Stimulated activated naive CD8-positive, alpha-beta T cell treated with anti-CD3 and anti-CD28 coated beads, Interleukin-15, amount 100 ng/mL, for 72 hours (primary cell): ENCODE measurements around the gene LYZL2.

Source experiments
- ATAC-seq: fragments of 150-1000 bp; cut with Tn5 transposase; 2 replicates; pipeline ENCODE4 v1.10.0; 2021; ENCODE audit warnings: mild to moderate bottlenecking, moderate library complexity
- DNase-seq, 2 donors: peaks; one replicate each; pipeline ENCODE4 v3.0.0; 2021 to 2022
- H3K27ac Mint-ChIP-seq, 2 donors: one replicate each; pipeline ENCODE4 v1.8.0; 2022; ENCODE audit warnings: mild to moderate bottlenecking in 2 of 2, mixed read lengths in 2 of 2, moderate library complexity in 2 of 2
- H3K27me3 Mint-ChIP-seq: one replicate; pipeline ENCODE4 v1.8.0; 2022; ENCODE audit warnings: mixed read lengths
- H3K4me1 Mint-ChIP-seq: one replicate; pipeline ENCODE4 v1.8.0; 2022; ENCODE audit warnings: mild to moderate bottlenecking, mixed read lengths
- H3K4me3 Mint-ChIP-seq, 2 donors: one replicate each; pipeline ENCODE4 v1.8.0; 2022; ENCODE audit warnings: mild to moderate bottlenecking in 2 of 2, mixed read lengths in 2 of 2, moderate library complexity in 1 of 2
- H3K9me3 Mint-ChIP-seq, 2 donors: one replicate each; pipeline ENCODE4 v1.8.0; 2022; ENCODE audit warnings: mixed read lengths in 2 of 2

The LYZL2 gene

DNA sequence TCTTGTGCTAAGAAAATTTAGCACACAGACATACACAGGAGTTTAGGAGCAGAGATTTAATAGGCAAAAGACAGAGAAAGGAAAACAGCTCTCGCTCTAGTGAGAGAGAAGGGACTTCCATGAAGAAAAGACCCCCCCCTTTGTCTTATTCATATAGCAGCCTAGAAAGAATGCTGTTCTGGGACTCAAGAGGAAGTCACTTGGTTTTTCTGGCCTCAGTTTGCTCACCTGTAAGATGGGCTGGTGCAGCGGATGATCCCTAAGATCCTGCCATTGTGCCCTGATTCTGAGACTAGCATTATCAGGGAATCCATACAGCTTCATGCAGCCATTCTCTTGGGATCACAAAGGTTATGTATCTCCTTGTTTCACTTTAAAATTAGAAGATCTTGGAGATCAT is 42.7 kb downstream of the LYZL2 start:
- DNase-seq (no peak), ATAC-seq (no peak)
- peaks cover 12% of the 10 kb centered on the region for H3K4me1 Mint-ChIP-seq
- no peak overlapping the region for H3K4me3 Mint-ChIP-seq
- peaks cover 22% of the 10 kb centered on the region for H3K27me3 Mint-ChIP-seq
- H3K27ac Mint-ChIP-seq: no peak overlapping the region
- no peaks in the 10 kb centered on the region for H3K9me3 Mint-ChIP-seq

DNA sequence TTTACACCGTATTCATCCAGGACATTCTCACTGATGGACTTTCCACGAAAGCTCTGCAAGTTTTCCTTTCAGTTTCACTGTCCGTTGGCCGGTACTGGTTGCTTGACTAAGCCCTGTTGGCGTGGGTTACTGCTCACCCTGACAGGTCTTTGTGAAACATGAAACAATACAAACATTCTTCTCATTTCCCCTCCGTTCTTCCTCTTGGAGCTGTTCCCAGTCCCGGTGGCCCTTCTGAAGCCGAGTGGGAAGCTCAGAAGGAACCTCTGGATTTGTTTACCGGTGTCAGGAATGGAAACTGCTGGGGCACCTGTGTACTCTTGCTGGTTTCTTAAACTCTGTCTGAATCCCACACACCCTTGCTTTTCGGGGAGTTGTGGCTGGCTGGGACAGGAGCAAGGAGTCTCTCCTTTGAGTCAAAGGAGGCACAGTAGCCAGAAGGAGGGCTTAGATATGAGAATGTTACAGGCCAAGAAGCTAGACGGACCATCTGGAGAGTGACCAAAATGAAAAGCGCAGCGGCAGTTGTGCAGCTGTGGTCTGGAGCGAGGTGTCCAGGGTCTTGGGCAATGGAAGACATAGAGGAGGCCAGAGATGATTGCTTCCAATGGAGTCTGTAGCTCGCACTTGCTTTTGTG is 45.7 kb downstream of the LYZL2 start:
- no peak for DNase-seq
- ATAC-seq: peak; percentile 37
- H3K9me3 Mint-ChIP-seq: no peaks in the 10 kb centered on the region
- peak overlapping the region; percentile 52 to 76 for H3K4me3 Mint-ChIP-seq
- peaks cover 12% of the 10 kb centered on the region for H3K4me1 Mint-ChIP-seq
- no peak overlapping the region for H3K27ac Mint-ChIP-seq
- H3K27me3 Mint-ChIP-seq: peaks cover 14% of the 10 kb centered on the region

DNA sequence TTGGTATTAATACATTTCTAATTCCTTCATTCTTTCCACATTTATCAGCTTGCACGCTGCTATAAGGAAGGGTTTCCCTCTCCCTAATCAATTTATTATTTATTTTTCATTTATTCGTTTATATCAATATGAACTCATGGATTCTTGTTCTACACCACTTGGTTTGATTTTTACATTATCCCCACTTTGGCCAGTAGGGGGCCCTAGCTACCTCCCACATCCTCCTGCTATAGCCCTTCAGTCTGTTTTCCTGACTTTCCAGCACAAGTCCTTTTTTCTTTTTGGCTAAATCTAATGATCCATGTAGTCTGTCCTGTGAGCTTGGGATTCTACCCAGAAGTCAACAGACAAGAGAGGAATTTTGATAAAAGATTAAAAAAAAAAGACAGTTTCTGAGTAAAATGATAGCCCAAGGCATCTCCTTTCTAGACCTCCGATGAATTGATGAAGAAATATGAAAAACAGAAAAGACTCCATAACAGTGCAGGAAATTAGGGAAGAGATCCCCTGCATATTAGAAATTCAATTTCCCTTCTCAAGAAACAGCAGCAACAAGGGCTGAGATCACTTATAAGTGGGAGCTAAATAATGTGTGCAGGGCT is 47.7 kb downstream of the LYZL2 start:
- H3K27me3 Mint-ChIP-seq: peaks cover 14% of the 10 kb centered on the region
- no peak for ATAC-seq
- no peaks in the 10 kb centered on the region for H3K9me3 Mint-ChIP-seq
- H3K4me1 Mint-ChIP-seq: peaks cover 12% of the 10 kb centered on the region
- H3K27ac Mint-ChIP-seq: no peak overlapping the region
- H3K4me3 Mint-ChIP-seq: no peak overlapping the region
- DNase-seq: peak; percentile 5 to 21

DNA sequence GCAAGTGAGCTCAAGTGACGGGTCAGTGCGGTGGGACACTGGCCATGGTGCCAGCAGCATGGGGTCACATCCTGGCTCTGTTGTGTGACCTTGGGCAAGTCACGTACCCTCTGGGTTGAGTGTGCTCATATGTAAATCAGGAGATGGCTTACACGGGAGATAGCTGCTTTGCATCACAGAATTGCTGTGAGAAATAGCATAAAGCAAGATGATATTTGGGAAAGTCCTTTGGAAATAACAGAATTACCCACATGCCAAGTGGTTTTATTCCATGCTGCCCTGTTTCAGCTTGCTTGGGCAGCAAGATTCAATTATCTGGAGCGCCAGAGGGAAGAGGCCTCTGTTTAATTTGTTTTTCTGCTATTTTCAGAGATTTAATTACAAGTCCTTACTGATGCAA is 48.9 kb downstream of the LYZL2 start:
- H3K4me1 Mint-ChIP-seq: peaks cover 12% of the 10 kb centered on the region
- no peaks in the 10 kb centered on the region for H3K9me3 Mint-ChIP-seq
- ATAC-seq: no peak
- no peak for DNase-seq
- H3K27me3 Mint-ChIP-seq: peaks cover 14% of the 10 kb centered on the region
- H3K27ac Mint-ChIP-seq: no peak overlapping the region
- H3K4me3 Mint-ChIP-seq: no peak overlapping the region

DNA sequence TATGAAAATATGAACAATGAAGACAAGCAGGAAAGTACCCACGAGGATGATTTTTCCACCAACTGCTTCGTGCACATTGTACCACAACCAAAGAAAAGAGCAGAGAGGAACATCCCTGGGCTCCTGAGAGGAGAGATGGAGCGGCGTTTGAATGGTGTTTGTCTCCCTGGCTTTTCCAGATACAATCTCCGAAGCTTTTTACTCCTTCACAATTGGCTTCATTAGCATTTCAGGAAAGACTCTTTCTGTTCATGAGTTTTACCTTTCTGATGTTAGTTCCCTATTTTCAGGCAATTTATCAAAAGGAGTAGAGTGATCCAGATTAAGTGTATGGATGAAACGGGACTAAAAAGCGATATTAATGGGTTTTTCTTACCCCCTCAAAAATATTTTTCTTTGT is 49.3 kb downstream of the LYZL2 start:
- DNase-seq (no peak), ATAC-seq (no peak)
- Mint-ChIP-seq H3K4me1 (peaks cover 12% of the 10 kb centered on the region), H3K27me3 (peaks cover 14% of the 10 kb centered on the region), H3K27ac (no peak overlapping the region), H3K9me3 (no peaks in the 10 kb centered on the region), H3K4me3 (no peak overlapping the region)

DNA sequence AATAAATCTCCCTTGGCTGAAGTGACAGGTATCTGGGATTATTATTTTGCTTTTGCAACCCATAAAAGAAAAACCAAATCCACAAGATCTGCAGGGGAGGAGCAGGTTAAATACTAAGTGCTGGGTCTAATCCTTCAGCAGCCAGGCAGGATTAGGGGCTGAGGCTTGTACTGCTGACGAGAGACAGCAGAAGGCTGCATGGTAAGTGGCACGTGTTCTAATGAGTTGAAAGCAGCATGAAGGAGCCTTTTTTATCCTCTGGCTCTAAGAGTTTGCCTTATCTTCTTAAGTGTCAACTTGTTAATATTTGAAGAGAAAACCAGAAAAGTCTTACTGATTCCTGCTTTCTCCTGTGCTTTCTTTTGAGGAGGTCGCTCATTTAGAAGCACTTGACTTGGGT is 50.0 kb downstream of the LYZL2 start:
- Mint-ChIP-seq H3K27me3 (peaks cover 14% of the 10 kb centered on the region), H3K27ac (no peak overlapping the region), H3K4me1 (peaks cover 12% of the 10 kb centered on the region), H3K4me3 (no peak overlapping the region), H3K9me3 (no peaks in the 10 kb centered on the region)
- no peak for DNase-seq
- no peak for ATAC-seq

DNA sequence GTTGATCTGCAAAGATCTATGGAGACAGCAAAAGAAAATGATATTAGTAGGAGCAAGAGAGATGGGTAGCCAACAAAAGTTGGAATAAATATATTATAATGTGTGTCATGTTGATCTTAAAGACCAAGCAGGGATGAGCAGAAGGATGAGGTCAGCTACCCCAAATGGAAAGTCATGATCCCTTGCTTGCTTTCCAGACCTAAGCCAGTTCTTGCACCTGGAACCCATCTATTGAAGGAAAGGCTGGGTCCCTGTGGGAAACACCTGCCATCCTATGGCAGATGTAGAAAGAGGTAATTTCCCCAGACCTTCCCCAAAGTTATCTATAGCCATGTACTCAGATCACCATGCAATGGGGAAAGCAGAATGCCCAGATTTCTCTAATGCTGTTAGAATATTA is 52.5 kb downstream of the LYZL2 start:
- Mint-ChIP-seq H3K27me3 (peaks cover 7% of the 10 kb centered on the region), H3K9me3 (no peaks in the 10 kb centered on the region)

DNA sequence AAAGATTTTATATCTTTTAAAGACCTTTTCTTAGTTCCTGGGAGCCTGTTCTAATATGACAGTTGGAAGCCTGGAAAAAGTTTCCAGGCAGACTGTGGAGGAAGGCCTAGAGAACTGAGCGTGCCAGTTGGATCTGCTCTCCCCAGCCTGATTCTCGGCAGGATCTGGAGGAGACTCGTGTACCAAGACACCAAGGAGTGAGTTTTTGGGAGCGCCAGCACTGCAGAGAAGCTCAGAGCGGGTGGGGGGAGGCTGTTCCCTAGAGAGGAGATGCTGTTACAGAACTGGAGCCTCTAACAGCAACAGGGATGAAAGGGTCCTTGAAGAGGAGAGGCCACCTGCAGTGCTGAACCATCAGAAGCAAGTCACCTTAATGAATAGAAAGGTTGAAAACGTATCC is 52.9 kb downstream of the LYZL2 start:
- Mint-ChIP-seq H3K9me3 (no peaks in the 10 kb centered on the region), H3K4me1 (no peaks in the 10 kb centered on the region), H3K4me3 (no peak overlapping the region), H3K27me3 (peaks cover 7% of the 10 kb centered on the region), H3K27ac (no peak overlapping the region)
- DNase-seq (no peak), ATAC-seq (no peak)

More for the DNA sequence above, 52.5 kb downstream of the LYZL2 start:
- Mint-ChIP-seq H3K27ac (no peak overlapping the region), H3K4me1 (no peaks in the 10 kb centered on the region), H3K4me3 (no peak overlapping the region)
- DNase-seq (no peak), ATAC-seq (no peak)

DNA sequence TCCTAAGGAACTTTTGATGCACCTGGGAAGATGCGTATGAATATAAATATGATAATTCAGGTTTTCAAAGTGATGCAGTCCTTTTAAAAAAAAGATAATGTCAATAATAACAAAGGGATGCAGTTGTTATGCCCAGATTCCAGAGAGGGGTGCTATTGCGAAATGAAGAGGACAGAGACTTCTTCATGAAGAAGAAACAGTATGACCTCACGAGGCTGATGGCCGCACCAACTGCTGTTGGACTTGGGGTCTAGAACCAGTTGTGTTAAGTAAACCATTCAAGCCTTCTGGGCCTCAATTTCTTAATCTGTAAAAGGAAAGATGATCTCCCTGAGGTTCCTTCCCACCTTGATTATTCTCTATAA is 55.1 kb downstream of the LYZL2 start:
- Mint-ChIP-seq H3K4me1 (no peaks in the 10 kb centered on the region), H3K27me3 (no peaks in the 10 kb centered on the region), H3K9me3 (no peaks in the 10 kb centered on the region), H3K4me3 (no peak overlapping the region), H3K27ac (no peak overlapping the region)
- DNase-seq (no peak), ATAC-seq (no peak)

DNA sequence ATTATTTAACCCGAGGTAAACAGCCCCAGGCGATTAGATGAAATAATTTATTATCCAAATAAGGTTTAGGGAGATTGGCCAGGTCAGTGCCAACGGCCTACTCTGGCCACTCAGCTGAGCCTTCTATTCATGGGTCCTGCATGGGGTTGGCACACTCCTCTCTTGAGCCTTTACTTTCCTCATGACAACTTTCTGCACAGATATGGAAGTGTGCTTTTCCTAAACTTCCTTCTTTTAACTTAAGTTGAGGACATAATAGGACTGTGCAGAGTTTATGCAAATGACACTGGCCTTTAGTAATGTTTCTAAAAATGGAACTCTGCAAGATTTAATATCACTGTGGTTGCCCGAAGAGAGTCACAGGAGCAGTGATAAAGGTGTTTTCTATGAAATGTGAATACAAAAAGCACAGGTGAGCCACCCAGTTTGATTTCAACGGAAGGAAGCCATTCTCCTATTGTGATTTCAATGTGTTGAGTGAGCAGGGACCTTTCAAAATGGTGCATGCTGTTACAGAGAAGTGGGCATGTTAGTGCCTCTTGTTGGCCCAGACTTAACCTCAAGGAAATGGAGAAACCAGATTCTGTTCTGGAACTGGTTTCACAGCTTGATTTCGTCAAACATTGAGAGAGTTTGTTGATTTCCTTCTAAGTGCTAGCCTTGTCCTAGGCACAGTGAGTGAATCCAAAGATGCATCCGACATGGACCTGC is 55.7 kb downstream of the LYZL2 start:
- no peak overlapping the region for H3K27ac Mint-ChIP-seq
- no peaks in the 10 kb centered on the region for H3K27me3 Mint-ChIP-seq
- DNase-seq (no peak), ATAC-seq (no peak)
- H3K9me3 Mint-ChIP-seq: no peaks in the 10 kb centered on the region
- no peaks in the 10 kb centered on the region for H3K4me1 Mint-ChIP-seq
- no peak overlapping the region for H3K4me3 Mint-ChIP-seq

DNA sequence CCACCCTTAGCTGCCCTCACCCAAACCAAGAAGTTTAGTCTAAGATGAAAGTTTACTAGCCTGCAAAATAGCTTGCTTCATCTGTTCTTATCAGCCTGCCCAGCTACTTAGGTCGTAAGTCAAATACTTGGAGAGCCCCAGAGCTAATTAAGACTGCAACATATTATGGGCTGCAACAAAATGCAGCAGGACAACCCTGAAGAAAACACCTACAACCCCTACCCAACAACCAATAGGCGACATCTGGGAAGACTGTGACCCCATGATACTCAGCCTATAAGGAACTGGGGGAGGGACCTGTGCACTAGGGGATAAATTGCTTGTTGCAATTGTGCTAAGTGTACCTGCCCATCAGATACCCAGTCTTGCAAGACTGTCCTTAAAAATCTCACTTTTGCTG is 64.1 kb downstream of the LYZL2 start:
- no peak overlapping the region for H3K4me3 Mint-ChIP-seq
- no peak for ATAC-seq

DNA sequence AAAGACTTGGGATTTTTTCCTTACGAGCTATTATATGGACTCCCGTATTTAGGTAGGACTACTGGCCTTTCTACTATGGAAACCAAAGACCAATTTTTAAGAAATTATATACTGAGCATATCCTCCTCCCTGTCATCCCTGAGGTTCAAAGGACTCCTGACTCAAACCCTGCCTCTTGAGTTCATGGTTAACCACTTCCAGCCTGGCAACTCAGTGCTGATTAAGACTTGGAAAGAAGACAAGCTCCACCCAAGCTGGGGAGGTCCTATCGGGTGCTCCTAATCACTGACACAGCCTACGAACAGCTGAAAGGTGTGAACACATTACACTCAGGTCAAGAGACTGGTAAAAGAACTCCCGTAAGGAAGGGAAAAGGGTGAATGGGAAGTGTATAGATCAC is 66.8 kb downstream of the LYZL2 start:
- Mint-ChIP-seq H3K27me3 (peaks cover 14% of the 10 kb centered on the region), H3K9me3 (no peaks in the 10 kb centered on the region), H3K27ac (no peak overlapping the region), H3K4me3 (no peak overlapping the region), H3K4me1 (peaks cover 5% of the 10 kb centered on the region)
- ATAC-seq (peak; percentile 98), DNase-seq (peak; percentile 21 to 67)

More for the DNA sequence above, 64.1 kb downstream of the LYZL2 start:
- H3K9me3 Mint-ChIP-seq: no peaks in the 10 kb centered on the region
- peaks cover 18% of the 10 kb centered on the region for H3K27me3 Mint-ChIP-seq
- H3K4me1 Mint-ChIP-seq: peaks cover 5% of the 10 kb centered on the region
- no peak overlapping the region for H3K27ac Mint-ChIP-seq
- DNase-seq: no peak
